ENCODE results near the gene MYO10.
A peak's percentile ranks its signal among the peaks of the same experiment; 100 is the strongest.
"Not testable (repeated sequence)": the region's sequence is repeated elsewhere in the genome, so short reads cannot be mapped to it uniquely, and the experiment has no call there.

The MYO10 gene

GRCh38 chr5:16831326-16831725, 104.8 kb downstream of the MYO10 start:
- FAIRE-seq; DNase-seq (ENCODE audit: insufficient read length, low spot score): not testable (repeated sequence)

DNA sequence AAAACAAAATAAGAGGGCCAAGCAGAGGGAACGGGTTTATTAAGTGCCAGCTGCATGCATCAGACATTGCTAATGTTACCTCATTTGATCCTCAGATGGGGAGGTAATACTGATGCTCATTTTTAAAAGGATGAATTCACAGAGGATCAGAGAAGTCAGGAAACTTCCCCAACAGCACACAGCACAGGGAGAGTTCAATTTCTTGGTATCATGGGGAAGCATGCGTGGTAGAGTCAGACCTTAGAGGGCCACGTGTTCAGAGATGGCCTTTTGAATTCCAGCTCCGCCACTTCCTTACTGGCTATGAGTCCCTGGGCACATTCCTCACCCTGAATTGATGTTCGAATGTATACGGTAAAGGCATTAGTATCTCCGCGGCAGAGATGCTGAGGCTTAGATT, 108.3 kb downstream of the MYO10 start:
- DNase-seq (ENCODE audit: insufficient read length, low spot score) (no peak), FAIRE-seq (no peak)

DNA sequence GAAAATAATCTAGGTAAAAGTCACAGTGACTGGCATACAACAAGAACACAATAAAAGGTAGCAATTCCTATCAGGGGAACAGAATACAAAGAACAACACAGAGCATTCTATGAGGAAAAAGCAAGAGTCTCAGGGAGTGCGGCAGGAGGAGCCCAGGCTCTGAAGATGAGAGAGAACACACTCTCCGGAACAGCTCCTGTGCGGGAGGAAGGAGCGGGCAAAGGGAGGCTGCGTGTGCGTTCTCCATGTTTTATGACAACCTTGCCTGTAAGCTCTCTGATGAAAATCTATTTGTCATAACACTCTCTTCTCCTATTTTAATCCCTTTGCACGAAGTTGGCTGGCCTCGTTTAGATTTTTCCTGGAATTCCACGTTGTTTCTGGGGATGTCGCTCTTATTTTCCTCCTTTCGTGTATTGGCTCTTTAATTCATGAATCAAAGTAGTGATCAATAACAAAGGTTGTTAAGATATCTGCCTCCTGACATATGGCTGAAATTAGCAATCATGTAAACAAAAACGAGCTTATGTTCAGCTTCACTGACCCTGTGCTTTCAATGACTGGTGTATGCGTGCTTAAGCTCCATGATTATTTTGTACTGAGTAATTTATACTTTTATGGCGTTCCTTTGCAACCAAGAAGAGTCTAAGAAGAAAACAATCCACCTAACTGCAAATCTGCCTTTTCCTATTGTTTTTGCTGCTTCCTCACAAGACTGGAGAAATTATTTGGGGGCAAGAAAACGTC, 109.5 kb downstream of the MYO10 start:
- no peak for FAIRE-seq

DNA sequence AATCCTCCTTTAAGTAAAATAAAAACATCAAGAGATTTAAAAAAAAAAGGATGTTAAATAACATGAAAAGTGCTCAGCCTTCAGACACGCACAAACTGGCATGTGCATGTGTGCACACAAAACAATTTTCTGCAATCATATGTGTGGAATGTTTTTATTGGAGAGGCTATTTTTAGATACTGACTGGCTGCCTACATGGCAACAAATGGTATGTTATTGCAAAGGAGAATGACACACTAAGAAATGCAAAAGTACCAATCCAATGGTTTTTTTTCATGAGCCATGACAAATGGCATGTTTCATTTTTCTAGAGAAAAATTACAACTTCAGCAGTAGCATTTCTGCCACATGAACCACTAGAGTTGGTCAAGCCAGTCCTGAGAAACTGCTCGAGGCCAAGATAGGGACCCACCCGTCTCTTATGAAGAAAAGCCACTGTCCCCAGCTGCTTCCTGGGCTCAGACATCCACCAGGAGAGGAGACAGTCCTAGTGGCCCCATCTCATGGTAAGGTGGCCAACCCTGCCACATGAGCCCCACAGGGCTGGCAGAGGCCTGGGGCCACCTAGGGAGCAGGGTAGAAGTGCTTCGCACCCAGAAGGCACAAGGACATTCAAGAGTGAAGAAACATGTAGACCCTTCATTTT, 116.4 kb downstream of the MYO10 start:
- DNase-seq (ENCODE audit: insufficient read length, low spot score) (no peak), FAIRE-seq (no peak)

More for the DNA sequence above, 109.5 kb downstream of the MYO10 start:
- no peak for DNase-seq (ENCODE audit: insufficient read length, low spot score)

DNA sequence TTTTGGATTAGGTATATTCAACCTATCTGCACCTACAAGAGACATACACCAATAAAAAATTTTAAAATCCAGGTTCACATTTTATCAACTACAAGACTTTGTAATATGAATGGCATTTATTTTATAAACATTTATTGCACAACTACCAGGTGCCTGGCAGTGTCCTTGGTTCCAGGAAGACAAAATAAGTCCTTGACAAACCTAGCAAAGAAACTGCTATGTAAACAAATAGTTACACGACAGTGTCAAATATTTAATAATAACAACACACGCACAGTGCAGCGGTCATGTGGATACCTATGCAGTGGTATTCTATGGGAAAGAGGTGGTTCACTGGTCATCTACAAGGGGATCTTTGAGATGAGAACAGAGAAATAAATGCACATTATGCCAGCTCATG, 120.7 kb downstream of the MYO10 start:
- FAIRE-seq = no peak
- no peak for DNase-seq (ENCODE audit: insufficient read length, low spot score)

GRCh38 chr5:16812911-16813310, 123.2 kb downstream of the MYO10 start:
- DNase-seq (ENCODE audit: insufficient read length, low spot score) = no peak
- FAIRE-seq = no peak

GRCh38 chr5:16812448-16812847, 123.6 kb downstream of the MYO10 start:
- DNase-seq (ENCODE audit: insufficient read length, low spot score) (no peak), FAIRE-seq (peak; percentile 38)

DNA sequence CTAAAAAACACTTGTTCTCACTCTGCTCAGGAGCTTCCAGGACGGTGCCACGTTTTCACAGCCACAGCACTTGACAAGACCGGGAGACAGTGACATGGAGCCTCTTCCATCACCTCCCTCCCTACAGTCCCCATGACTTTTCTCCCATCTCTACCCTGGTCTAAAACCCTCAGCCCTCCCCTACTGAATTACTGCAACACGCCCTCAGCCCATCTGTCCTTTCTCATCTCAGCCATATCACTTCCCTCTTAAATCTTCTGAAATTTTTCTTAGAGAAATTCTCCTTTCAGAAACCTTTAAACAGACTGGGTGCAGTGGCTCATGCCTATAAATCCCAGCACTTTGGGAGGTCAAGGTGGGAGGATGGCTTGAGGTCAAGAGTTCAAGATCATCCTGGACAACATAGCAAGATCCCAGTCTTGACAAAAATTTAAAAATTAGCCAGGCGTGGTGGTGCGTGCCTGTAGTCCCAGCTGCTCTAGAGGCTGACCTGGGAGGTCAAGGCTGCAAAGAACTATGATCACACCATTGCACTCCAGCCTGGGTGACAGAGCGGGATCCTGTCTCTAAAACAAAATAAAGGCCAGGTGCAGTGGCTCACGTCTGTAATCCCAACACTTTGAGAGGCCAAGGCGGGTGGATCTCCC, 125.8 kb downstream of the MYO10 start:
- DNase-seq (ENCODE audit: insufficient read length, low spot score) (no peak), FAIRE-seq (peak; percentile 69)

GRCh38 chr5:16809395-16810207, 126.5 kb downstream of the MYO10 start:
- DNase-seq (ENCODE audit: insufficient read length, low spot score) = no peak
- no peak for FAIRE-seq

DNA sequence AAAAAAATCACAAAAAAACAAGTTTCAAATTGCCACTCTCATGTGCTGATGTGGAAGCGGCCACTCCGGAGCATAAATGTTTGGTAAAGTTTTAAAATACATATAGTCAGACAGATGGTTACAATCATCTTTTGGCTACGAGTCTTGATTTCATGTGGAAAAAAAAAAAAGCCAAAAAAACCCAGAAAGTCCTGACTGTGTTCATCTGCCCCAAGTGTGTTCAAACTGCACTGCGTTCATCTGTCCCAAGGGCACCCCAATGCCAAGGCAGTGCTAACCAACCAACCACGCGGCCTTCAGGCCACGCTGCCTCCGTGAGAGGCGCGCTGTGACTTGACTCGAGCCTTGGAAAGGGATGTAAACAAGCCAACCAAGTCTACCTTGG, 127.1 kb downstream of the MYO10 start:
- DNase-seq (ENCODE audit: insufficient read length, low spot score) (no peak), FAIRE-seq (peak; percentile 54)

- no peak for DNase-seq (ENCODE audit: insufficient read length, low spot score)
- FAIRE-seq = no peak
Measured at GRCh38 chr5:16808021-16808420, 128.1 kb downstream of the MYO10 start.

DNA sequence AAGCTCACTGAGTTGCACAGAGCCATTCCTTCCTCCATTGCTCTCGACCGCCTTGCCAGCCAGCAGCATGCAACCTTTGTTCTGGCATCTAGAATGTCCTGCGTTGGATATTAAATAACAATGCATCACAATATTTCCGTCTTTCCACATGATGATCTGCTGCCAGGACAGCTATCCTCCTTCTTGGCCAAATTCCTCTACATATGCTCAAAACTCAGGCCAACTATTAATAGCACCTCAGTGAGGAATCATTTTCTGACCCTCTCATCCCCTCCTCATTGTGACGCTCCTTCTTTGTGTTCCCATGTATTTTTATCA, 128.6 kb downstream of the MYO10 start:
- DNase-seq (ENCODE audit: insufficient read length, low spot score) (no peak), FAIRE-seq (peak; percentile 65)

DNA sequence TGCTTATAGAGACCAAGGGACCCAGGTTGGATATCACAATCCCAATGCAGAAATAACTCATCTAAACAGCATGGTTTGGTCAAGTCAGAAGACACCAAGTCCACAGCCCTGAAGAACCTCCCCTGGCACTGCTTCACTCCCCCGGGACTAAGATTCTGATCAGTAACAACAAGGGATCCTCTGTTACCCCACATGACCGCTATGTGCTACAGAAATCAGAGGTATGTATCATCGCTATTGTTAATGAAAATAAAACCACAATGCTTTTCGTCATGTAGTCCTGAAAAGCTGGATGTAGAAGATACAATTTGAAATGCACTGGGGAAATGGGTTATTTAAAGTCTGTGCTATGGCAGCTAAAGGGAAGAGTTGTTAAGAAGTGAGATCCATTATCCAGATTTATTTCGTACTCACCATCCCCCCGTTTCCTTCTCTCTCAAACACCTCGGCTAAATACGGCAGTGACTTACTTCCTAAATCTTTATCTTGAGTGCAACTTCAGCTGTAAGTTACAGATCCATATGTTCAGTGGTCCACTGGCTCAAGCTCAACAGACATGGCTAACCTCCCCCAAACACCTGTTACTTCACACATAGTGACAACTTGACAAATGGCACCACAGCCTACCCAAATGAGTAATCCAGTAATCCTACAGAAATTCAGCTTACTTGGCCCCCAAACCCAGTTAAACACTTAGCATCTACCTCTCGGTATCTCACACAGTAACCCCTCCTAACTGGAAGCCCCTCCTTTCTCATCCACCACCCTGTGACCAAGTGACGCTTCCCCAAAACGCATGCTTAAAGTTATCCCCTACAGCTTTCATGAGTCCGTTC, 129.2 kb downstream of the MYO10 start:
- FAIRE-seq (peak; percentile 52), DNase-seq (ENCODE audit: insufficient read length, low spot score) (no peak)

- DNase-seq (ENCODE audit: insufficient read length, low spot score) = no peak
- FAIRE-seq = no peak
Measured at GRCh38 chr5:16805486-16805885, 130.6 kb downstream of the MYO10 start.

DNA sequence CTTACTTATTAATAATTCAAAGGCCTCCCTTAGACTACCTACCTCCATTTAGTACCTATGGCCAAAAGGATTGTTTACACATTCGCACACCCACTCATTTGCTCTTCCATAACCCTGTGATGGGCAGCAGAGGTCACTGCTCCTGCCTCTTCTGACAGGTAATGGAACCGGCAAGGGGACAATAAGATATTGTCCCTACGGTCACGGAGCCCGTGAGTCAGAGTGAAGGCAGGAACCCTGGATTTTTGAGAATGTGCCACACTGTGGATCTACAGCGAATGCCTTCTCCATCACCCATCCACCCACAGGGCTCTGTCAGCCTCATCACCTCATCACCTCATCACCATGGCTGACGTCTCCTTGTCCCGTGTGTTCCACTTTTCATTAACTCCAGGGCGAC, 132.3 kb downstream of the MYO10 start:
- FAIRE-seq (peak; percentile 52), DNase-seq (ENCODE audit: insufficient read length, low spot score) (no peak)

GRCh38 chr5:16800477-16800876, 135.6 kb downstream of the MYO10 start:
- FAIRE-seq (no peak), DNase-seq (ENCODE audit: insufficient read length, low spot score) (no peak)

DNA sequence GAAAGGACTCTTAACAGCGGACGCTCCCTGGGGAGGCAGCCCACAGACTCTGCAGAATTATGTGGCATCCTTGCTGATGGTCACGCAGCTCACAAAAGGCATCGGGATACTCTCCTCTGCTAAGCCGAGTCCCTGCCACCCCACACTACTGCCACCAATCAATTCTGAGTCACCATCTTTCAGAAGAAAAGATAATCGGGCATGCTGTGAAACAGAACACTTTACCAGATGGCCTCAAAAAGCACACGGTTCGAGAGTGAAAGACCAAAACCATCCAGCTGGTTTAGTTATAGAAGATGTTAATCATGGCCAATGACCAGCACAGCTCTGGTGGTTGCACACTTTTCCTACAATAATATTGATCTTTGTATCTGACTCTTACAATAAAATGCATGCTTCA, 136.3 kb downstream of the MYO10 start:
- DNase-seq (ENCODE audit: insufficient read length, low spot score) (no peak), FAIRE-seq (no peak)

- FAIRE-seq = no peak
- no peak for DNase-seq (ENCODE audit: insufficient read length, low spot score)
Measured at GRCh38 chr5:16797951-16798350, 138.1 kb downstream of the MYO10 start.

DNA sequence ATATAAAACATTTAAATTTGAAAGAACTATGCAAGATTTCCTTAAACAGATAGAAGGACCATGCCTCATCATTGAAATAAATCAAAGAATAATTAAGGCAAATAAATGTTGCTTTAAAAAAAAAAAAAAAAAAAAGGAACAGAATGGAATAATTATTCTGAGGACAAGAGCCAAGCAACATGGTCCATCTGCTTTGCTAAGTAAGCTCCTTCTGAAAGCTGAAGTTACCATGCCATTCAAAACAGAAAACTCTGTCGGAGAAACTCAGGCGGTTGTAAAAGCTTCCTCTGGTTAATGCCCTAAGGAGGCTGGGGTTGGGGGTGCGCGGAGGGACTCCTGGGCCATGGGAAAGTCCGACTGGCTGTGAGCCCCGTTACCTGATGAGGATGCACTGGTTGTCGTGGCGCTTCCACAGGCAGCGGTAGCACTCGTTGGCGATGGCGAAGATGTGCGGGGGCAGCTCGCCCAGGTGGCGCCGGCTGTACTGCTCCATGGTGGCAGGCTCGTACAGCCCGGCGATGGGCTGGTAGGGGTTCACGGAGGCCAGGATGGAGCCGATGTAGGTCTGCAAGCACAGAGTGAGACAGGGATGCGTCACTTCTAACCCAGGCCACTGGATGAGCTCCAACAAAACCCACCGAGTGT, 141.7 kb downstream of the MYO10 start:
- FAIRE-seq = no peak
- no peak for DNase-seq (ENCODE audit: insufficient read length, low spot score)

Measured in HTR-8/SVneo (cell line).